Epithelial cell of esophagus (primary cell): ENCODE measurements around the gene NMT2.

Experiments
- DNase-seq: peaks from one replicate; pipeline ENCODE4 v3.0.0; 2010; ENCODE audit warnings: low read depth
- H3K4me3 ChIP-seq: 2 replicates; pipeline ENCODE4 v1.5.1; 2011; ENCODE audit warnings: mild to moderate bottlenecking, low read length, control low read depth
- CTCF ChIP-seq: IDR thresholded peaks from 2 replicates; pipeline ENCODE4 v1.5.1; 2011; ENCODE audit warnings: low read depth, mild to moderate bottlenecking, low read length, control low read depth, inconsistent platforms; ENCODE audit not compliant: insufficient read depth; ENCODE audit errors: missing control alignments

NMT2 gene

GRCh38 chr10:15097011-15097812, 71.3 kb downstream of the NMT2 start, which contains the start of gene RPP38:
TSS of gene RPP38 (plus strand) at chr10:15097355. CDS start at chr10:15103315, 5,960 bp downstream.
- peak; percentile 93 for DNase-seq
- TF ChIP-seq CTCF = no peak
- H3K4me3 ChIP-seq = peak within 1 kb of the TSS; percentile 95

DNA sequence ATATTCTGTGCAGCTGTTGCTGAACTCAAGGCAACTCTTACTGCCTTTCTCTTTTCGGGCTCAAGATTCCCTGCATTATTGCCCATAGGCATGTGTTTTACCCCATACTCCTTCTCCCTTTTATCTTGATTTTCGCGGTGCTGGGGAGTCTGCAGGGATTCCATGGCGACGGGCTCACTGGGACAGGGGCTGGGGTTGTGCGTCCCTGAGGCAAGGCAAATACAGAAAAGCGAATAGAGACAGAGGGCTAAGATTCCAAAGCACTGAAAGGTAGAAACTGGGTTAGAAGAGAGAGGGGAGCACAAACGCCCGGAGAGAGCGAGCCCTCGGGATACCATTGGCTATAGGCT, 71.9 kb downstream of the NMT2 start:
- no peak for DNase-seq
- TF ChIP-seq CTCF = no peak
- H3K4me3 ChIP-seq = peak overlapping the region; percentile 95

DNA sequence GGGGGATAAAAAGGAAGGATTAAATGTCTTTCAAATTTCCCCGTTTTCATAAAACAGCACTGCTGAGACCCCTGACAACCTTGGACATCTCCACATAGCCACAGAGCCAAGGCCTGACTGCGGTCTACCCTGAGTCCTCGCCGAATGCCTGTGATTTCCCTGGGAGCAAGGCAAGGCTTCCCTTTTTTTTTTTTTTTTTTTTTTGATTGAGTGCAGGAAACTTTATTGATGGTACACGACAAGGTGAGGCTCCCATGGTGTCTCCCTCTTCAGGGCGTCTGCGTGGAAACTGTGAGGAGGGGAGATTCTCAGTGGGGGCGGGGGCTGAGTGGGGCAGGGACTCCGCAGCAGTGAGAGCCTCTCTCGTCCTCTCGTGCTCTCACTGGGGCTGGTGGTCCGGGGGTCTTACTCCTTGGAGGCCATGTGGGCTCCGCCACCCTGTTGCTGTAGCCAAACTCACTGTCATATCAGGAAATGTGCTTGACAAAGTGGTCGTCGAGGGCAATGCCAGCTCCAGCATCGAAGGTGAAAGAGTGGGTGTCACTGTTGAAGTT, 75.6 kb downstream of the NMT2 start:
- TF ChIP-seq CTCF = no peak
- H3K4me3 ChIP-seq = no peak overlapping the region
- no peak for DNase-seq

- TF ChIP-seq CTCF = no peak
- H3K4me3 ChIP-seq = no peak overlapping the region
These were observed 77.1 kb downstream of the NMT2 start for GRCh38 chr10:15091418-15091817.

GRCh38 chr10:15088428-15089261, 79.8 kb downstream of the NMT2 start, which contains the start of gene ACBD7:
TSS of gene ACBD7 (minus strand) at chr10:15088776. CDS start at chr10:15088728, 48 bp downstream.
- peak within 1 kb of the TSS; percentile 49 for H3K4me3 ChIP-seq
- TF ChIP-seq CTCF = peak; percentile 31
- peak; percentile 84 for DNase-seq

More at GRCh38 chr10:15091418-15091817, 77.1 kb downstream of the NMT2 start:
- no peak for DNase-seq

- H3K4me3 ChIP-seq = peak overlapping the region; percentile 37
- TF ChIP-seq CTCF = no peak
- DNase-seq = peak; percentile 90
These were observed 84.0 kb downstream of the NMT2 start for GRCh38 chr10:15084502-15084922.
